Neuron (in vitro differentiated cells): Measurements from ENCODE around the gene PNPLA5.
"Not testable (repeated sequence)": the region's sequence is repeated elsewhere in the genome, so short reads cannot be mapped to it uniquely, and the experiment has no call there.

Experiments
- H2AFZ ChIP-seq: one replicate; pipeline ENCODE4 v1.6.1; 2013; ENCODE audit warnings: low read depth, mild to moderate bottlenecking, inconsistent platforms, low read length, moderate library complexity
- H3K27me3 ChIP-seq: one replicate; pipeline ENCODE4 v1.6.1; 2013; ENCODE audit warnings: low read length; ENCODE audit not compliant: insufficient read depth
- H3K36me3 ChIP-seq: one replicate; pipeline ENCODE4 v1.6.1; 2013; ENCODE audit warnings: low read length; ENCODE audit not compliant: insufficient read depth
- H3K4me1 ChIP-seq: one replicate; pipeline ENCODE4 v1.6.1; 2013; ENCODE audit warnings: low read length; ENCODE audit not compliant: insufficient read depth
- H3K4me3 ChIP-seq: 2 replicates; pipeline ENCODE4 v1.5.1; 2013; ENCODE audit warnings: mild to moderate bottlenecking, low read length, moderate library complexity
- H3K9me3 ChIP-seq: one replicate; pipeline ENCODE4 v1.6.1; 2013; ENCODE audit warnings: low read length

Gene PNPLA5

GRCh38 chr22:43919106-43919973 is 27.5 kb upstream of the PNPLA5 start:
- Histone ChIP-seq H3K27me3 (no peaks in the 10 kb centered on the region), H3K4me3 (no peak overlapping the region), H3K4me1 (peaks cover 11% of the 10 kb centered on the region), H2AFZ (no peak overlapping the region), H3K9me3 (peaks cover 1% of the 10 kb centered on the region), H3K36me3 (no peaks in the 10 kb centered on the region)

DNA sequence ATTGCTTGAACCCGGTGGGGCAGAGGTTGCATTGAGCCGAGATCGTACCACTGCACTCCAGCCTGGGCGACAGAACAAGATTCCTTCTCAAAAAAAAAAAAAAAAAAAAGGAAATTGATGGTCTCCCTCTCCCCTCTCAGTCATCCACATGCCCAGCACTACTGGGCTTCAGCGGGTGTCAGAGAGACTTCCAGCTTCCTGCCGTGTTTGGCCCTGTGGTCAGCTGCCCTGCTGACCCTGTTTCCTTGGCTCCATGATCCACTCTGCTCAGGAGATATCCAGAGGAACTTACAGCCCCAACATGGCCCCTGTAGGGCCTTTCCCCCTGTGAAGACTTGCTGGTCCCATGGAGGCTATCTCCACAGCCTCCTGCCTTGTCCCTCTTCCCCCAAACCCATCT is 25.7 kb upstream of the PNPLA5 start:
- Histone ChIP-seq H3K27me3 (no peaks in the 10 kb centered on the region), H3K36me3 (no peaks in the 10 kb centered on the region), H3K9me3 (peaks cover 1% of the 10 kb centered on the region), H3K4me3 (no peak overlapping the region), H2AFZ (no peak overlapping the region), H3K4me1 (peaks cover 9% of the 10 kb centered on the region)

DNA sequence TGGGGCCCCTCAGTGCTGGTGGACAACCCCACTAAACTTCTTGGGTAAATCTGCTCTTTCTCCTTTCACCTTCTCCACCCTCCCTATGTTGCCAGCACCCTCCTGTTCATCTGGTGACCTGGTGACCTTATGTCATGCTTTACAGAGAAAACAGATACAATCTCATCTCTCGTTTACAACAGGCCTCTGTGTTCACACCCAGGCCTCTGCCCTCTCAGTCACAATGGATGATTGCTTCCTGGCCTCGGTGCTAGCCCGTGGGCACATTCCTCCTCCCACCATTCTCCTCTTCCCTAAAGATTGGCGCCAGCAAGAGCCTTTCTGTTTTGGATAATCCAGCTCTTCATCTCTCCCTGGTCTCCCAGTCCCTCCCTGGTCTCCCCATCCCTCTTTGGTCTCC is 19.5 kb upstream of the PNPLA5 start:
- peaks cover 13% of the 10 kb centered on the region for H3K27me3 ChIP-seq
- H3K36me3 ChIP-seq = no peaks in the 10 kb centered on the region
- H3K9me3 ChIP-seq = peaks cover 1% of the 10 kb centered on the region
- no peaks in the 10 kb centered on the region for H3K4me1 ChIP-seq
- H3K4me3 ChIP-seq = no peak overlapping the region
- H2AFZ ChIP-seq = no peak overlapping the region

GRCh38 chr22:43910178-43910695 is 18.4 kb upstream of the PNPLA5 start:
- no peak overlapping the region for H2AFZ ChIP-seq
- H3K4me3 ChIP-seq = no peak overlapping the region
- H3K27me3 ChIP-seq = peaks cover 13% of the 10 kb centered on the region
- H3K36me3 ChIP-seq = no peaks in the 10 kb centered on the region
- H3K4me1 ChIP-seq = no peaks in the 10 kb centered on the region
- no peaks in the 10 kb centered on the region for H3K9me3 ChIP-seq

GRCh38 chr22:43909708-43910107 is 17.9 kb upstream of the PNPLA5 start:
- H3K9me3 ChIP-seq = no peaks in the 10 kb centered on the region
- H2AFZ ChIP-seq = no peak overlapping the region
- H3K36me3 ChIP-seq = no peaks in the 10 kb centered on the region
- peaks cover 13% of the 10 kb centered on the region for H3K27me3 ChIP-seq
- no peak overlapping the region for H3K4me3 ChIP-seq
- no peaks in the 10 kb centered on the region for H3K4me1 ChIP-seq

DNA sequence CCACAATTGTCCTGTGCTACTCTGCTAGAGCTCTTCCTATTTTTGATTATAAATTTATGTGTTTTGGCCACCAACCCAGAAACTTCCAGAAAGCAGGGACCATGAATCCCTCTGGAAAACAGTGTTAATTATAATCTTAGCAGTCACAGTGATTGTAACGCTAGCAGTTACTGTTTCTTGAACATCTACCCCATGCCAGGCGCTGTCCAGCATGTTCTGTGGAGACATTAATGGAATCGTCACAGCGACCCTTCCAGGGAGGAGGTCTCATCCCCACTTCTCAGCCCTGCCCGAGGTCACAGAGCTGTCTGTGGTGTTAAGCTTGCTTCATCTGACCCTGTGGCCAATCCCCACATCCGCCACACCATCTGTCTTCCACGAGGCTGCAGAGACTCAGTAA is 13.9 kb upstream of the PNPLA5 start:
- Histone ChIP-seq H3K36me3 (no peaks in the 10 kb centered on the region), H3K4me1 (no peaks in the 10 kb centered on the region), H3K4me3 (no peak overlapping the region), H3K9me3 (no peaks in the 10 kb centered on the region), H3K27me3 (peaks cover 9% of the 10 kb centered on the region), H2AFZ (no peak overlapping the region)

- peaks cover 17% of the 10 kb centered on the region for H3K27me3 ChIP-seq
- not testable (repeated sequence) for H3K9me3 ChIP-seq, H3K4me1 ChIP-seq, H2AFZ ChIP-seq, H3K4me3 ChIP-seq, H3K36me3 ChIP-seq
These were observed 12.6 kb upstream of the PNPLA5 start for GRCh38 chr22:43904412-43904811.

DNA sequence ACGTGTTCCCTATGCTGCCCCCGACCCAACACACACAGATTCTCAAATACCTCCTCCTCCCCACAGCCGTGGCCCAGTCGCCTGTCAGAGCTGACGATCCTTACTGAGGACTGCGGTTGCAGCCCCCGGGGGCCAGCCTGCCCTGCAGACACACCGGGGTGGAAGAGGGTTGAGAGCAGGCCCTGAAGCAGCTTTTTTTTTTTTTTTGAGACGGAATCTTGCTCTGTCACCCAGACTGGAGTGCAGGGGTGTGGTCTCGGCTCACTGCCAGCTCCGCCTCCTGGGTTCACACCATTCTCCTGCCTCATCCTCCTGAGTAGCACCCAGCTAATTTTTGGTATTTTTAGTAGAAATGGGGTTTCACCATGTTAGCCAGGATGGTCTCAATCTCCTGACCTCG is 11.2 kb upstream of the PNPLA5 start:
- H3K9me3 ChIP-seq, H3K4me1 ChIP-seq, H3K4me3 ChIP-seq, H2AFZ ChIP-seq, H3K36me3 ChIP-seq: not testable (repeated sequence)
- H3K27me3 ChIP-seq = peaks cover 17% of the 10 kb centered on the region

GRCh38 chr22:43901976-43902643 is 10.3 kb upstream of the PNPLA5 start:
- peaks cover 1% of the 10 kb centered on the region for H3K9me3 ChIP-seq
- no peaks in the 10 kb centered on the region for H3K36me3 ChIP-seq
- H3K4me3 ChIP-seq = no peak overlapping the region
- peaks cover 22% of the 10 kb centered on the region for H3K27me3 ChIP-seq
- no peak overlapping the region for H2AFZ ChIP-seq
- H3K4me1 ChIP-seq = no peaks in the 10 kb centered on the region

GRCh38 chr22:43900206-43900605 is 8.4 kb upstream of the PNPLA5 start:
- Histone ChIP-seq H3K27me3 (peaks cover 30% of the 10 kb centered on the region), H2AFZ (no peak overlapping the region), H3K36me3 (no peaks in the 10 kb centered on the region), H3K9me3 (peaks cover 1% of the 10 kb centered on the region), H3K4me1 (no peaks in the 10 kb centered on the region), H3K4me3 (no peak overlapping the region)

- Histone ChIP-seq H3K36me3 (no peaks in the 10 kb centered on the region), H3K9me3 (peaks cover 1% of the 10 kb centered on the region), H3K27me3 (peaks cover 50% of the 10 kb centered on the region), H3K4me3 (no peak overlapping the region), H3K4me1 (no peaks in the 10 kb centered on the region), H2AFZ (no peak overlapping the region)
These were observed 6.0 kb upstream of the PNPLA5 start for GRCh38 chr22:43897751-43898261.

- no peak overlapping the region for H3K4me3 ChIP-seq
- H3K4me1 ChIP-seq = no peaks in the 10 kb centered on the region
- H2AFZ ChIP-seq = no peak overlapping the region
- H3K27me3 ChIP-seq = peaks cover 63% of the 10 kb centered on the region
- H3K9me3 ChIP-seq = peaks cover 1% of the 10 kb centered on the region
- no peaks in the 10 kb centered on the region for H3K36me3 ChIP-seq
These were observed 4.3 kb upstream of the PNPLA5 start for GRCh38 chr22:43895986-43896645.

DNA sequence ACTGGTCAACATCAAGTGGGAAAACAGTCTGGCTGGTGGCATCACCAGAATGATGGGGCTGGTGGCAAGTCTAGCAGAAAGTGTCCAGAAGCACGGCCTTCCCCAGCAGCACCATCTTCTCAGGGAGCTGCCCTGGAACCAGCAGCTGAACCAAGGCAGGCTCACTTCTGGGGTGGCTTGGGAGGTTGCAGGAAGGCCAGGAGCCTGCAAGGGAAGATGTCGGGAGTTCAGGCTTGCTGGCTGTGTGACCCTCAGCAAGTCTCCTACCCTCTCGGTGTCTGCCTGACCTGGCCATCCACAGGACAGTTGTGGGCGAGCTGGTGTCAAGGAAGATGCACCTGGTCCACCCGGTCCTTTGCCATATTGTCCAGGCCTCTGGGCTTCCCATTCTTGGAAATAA is 2.3 kb upstream of the PNPLA5 start:
- H3K27me3 ChIP-seq = peaks cover 71% of the 10 kb centered on the region

More for the DNA sequence above, 2.3 kb upstream of the PNPLA5 start:
- Histone ChIP-seq H3K9me3 (no peaks in the 10 kb centered on the region), H3K4me3 (no peak overlapping the region), H2AFZ (no peak overlapping the region), H3K36me3 (no peaks in the 10 kb centered on the region), H3K4me1 (no peaks in the 10 kb centered on the region)
